HCT116 (cell line): ENCODE results near the gene DAAM1. TPM values are rescaled to one million over a fixed set of nuclear protein-coding genes. Genes with fewer than 3 reads are reported as not detected.

Experiments
- ATAC-seq: fragments of 200-7000 bp; cut with Tn5 transposase; 2 replicates; pipeline ENCODE4 v1.9.1; 2020; ENCODE audit warnings: mild to moderate bottlenecking, moderate library complexity
- BruUV-seq: library from RNA; stranded (reverse); fragments of 400-500 nt; replicated peaks from 2 replicates; lab custom pipeline; 2021; lab: Mats Ljungman, UMichigan
- CTCF ChIA-PET: fragments of 300-600 bp; sonication (Branson Sonifier 250); formaldehyde crosslinking; loops from one replicate; lab custom pipeline; 2021; ENCODE audit warnings: antibody characterized with exemption; lab: Charles Lee
- POLR2A ChIA-PET: fragments of 300-600, 350-600 bp; sonication (Branson Sonifier 250); formaldehyde crosslinking; loops from one replicate; lab custom pipeline; 2021; ENCODE audit warnings: antibody characterized with exemption; lab: Charles Lee
- RAD21 ChIA-PET, 2 experiments: fragments of 300-600 bp; sonication (Branson Sonifier 250); formaldehyde crosslinking; loops; one replicate each; lab custom pipeline; 2023; ENCODE audit warnings: low total read pairs in 2 of 2; ENCODE audit not compliant: uncharacterized antibody in 2 of 2, unreplicated experiment in 2 of 2, low non-redundant PET in 1 of 2; lab: Charles Lee
- DNase-seq: peaks from one replicate; pipeline ENCODE4 v3.0.0-alpha.2; 2010; ENCODE audit warnings: low read depth, low spot score
- H2AFZ ChIP-seq: fragments of 200-600 bp; shearing (Covaris generic), sonication (generic); 2 replicates; pipeline ENCODE4 v1.6.1; 2017; ENCODE audit warnings: low read depth, mixed run types, mixed read lengths, antibody characterized with exemption, low read length; ENCODE audit not compliant: poor library complexity, severe bottlenecking
- H3K27ac ChIP-seq: 2 replicates; pipeline ENCODE4 v1.5.1; 2012; ENCODE audit warnings: low read depth, low read length
- H3K27me3 ChIP-seq: fragments of 200-600 bp; sonication (generic); 2 replicates; pipeline ENCODE4 v1.6.1; 2016; ENCODE audit warnings: mixed run types, low read length, mixed read lengths; ENCODE audit not compliant: insufficient read depth
- H3K36me3 ChIP-seq, 2 experiments: fragments of 200-500 bp in 1 of 2; fragments of 200-600 bp in 1 of 2; sonication (Bioruptor generic) in 1 of 2; sonication (generic) in 1 of 2; 2 replicates each; pipeline versions ENCODE4 v1.5.1 to v1.6.1; 2014 to 2016; ENCODE audit warnings: low read length in 2 of 2, inconsistent platforms in 1 of 2, mixed read lengths in 1 of 2, mixed run types in 1 of 2; ENCODE audit not compliant: insufficient read depth in 2 of 2, control insufficient read depth in 1 of 2
- H3K4me1 ChIP-seq, 2 experiments: fragments of 200-600 bp in 1 of 2; sonication (generic) in 1 of 2; 2 replicates each; pipeline versions ENCODE4 v1.5.1 to v1.6.1; 2012 to 2017; ENCODE audit warnings: low read length in 2 of 2, inconsistent platforms in 1 of 2, mild to moderate bottlenecking in 1 of 2, mixed read lengths in 1 of 2, mixed run types in 1 of 2, moderate library complexity in 1 of 2; ENCODE audit not compliant: insufficient read depth in 2 of 2, control insufficient read depth in 1 of 2
- H3K4me2 ChIP-seq: fragments of 200-600 bp; sonication (generic); 2 replicates; pipeline ENCODE4 v1.6.1; 2017; ENCODE audit warnings: mixed run types, low read length, mixed read lengths
- H3K4me3 ChIP-seq, 2 experiments: fragments of 200-600 bp in 1 of 2; sonication (generic) in 1 of 2; replicated peaks in 1 of 2; 2 replicates each; pipeline ENCODE4 v1.5.1; 2011 to 2016; ENCODE audit warnings: low read length in 2 of 2, control low read depth in 1 of 2, low read depth in 1 of 2, mild to moderate bottlenecking in 1 of 2, mixed read lengths in 1 of 2, mixed run types in 1 of 2
- H3K79me2 ChIP-seq: fragments of 200-600 bp; sonication (generic); 2 replicates; pipeline ENCODE4 v1.6.1; 2017; ENCODE audit warnings: mild to moderate bottlenecking, mixed run types, low read length, moderate library complexity, mixed read lengths; ENCODE audit not compliant: insufficient read depth
- H3K9ac ChIP-seq: fragments of 200-600 bp; sonication (generic); 2 replicates; pipeline ENCODE4 v1.6.1; 2016; ENCODE audit warnings: low read length, mixed read lengths
- H3K9me2 ChIP-seq: fragments of 200-600 bp; sonication (generic), shearing (Covaris generic); 2 replicates; pipeline ENCODE4 v1.6.1; 2017; ENCODE audit warnings: mixed run types, mild to moderate bottlenecking, moderate library complexity; ENCODE audit not compliant: insufficient read depth
- H3K9me3 ChIP-seq, 2 experiments: fragments of 200-500 bp in 1 of 2; fragments of 200-600 bp in 1 of 2; sonication (Bioruptor generic) in 1 of 2; sonication (generic) in 1 of 2; 2 replicates each; pipeline ENCODE4 v1.6.1; 2014 to 2017; ENCODE audit warnings: low read length in 2 of 2, mixed read lengths in 2 of 2, inconsistent platforms in 1 of 2, low read depth in 1 of 2, mild to moderate bottlenecking in 1 of 2, mixed run types in 1 of 2, moderate library complexity in 1 of 2; ENCODE audit not compliant: control insufficient read depth in 1 of 2, insufficient read depth in 1 of 2
- H4K20me1 ChIP-seq: fragments of 200-600 bp; sonication (generic), shearing (Covaris generic); 2 replicates; pipeline ENCODE4 v1.6.1; 2017; ENCODE audit warnings: mixed run types, mild to moderate bottlenecking, moderate library complexity; ENCODE audit not compliant: insufficient read depth
- CTCF ChIP-seq, 3 experiments: fragments of 200-600 bp in 1 of 3; sonication (generic) in 1 of 3; IDR thresholded peaks in 2 of 3; conservative IDR thresholded peaks in 1 of 3; 2 replicates each; pipeline ENCODE4 v1.5.1; 2012 to 2017; ENCODE audit warnings: low read depth in 2 of 3, low read length in 2 of 3, antibody characterized with exemption in 1 of 3, borderline replicate concordance in 1 of 3, control low read depth in 1 of 3, mild to moderate bottlenecking in 1 of 3, mixed read lengths in 1 of 3, mixed run types in 1 of 3, moderate library complexity in 1 of 3; ENCODE audit not compliant: insufficient read depth in 1 of 3
- EZH2 ChIP-seq: fragments of 200-600 bp; sonication (generic); IDR thresholded peaks from 2 replicates; pipeline ENCODE4 v1.6.1; 2017; ENCODE audit warnings: antibody characterized with exemption, mixed run types
- POLR2A ChIP-seq: IDR thresholded peaks from 2 replicates; pipeline ENCODE4 v1.7.0; 2011; ENCODE audit warnings: borderline replicate concordance; ENCODE audit not compliant: insufficient read depth, insufficient read length; ENCODE audit errors: extremely low read depth
- RAD21 ChIP-seq: IDR thresholded peaks from 2 replicates; pipeline ENCODE4 v1.6.1; 2012; ENCODE audit warnings: low read depth, mild to moderate bottlenecking
- SIN3A ChIP-seq: IDR thresholded peaks from 2 replicates; pipeline ENCODE4 v1.6.1; 2012; ENCODE audit warnings: low read depth
- SP1 ChIP-seq: IDR thresholded peaks from 2 replicates; pipeline ENCODE4 v1.6.1; 2012; ENCODE audit warnings: low read depth
- SRF ChIP-seq: IDR thresholded peaks from 2 replicates; pipeline ENCODE4 v1.6.1; 2012; ENCODE audit warnings: low read depth
- ZNF274 ChIP-seq: fragments of 200-500 bp; sonication (Bioruptor generic); IDR thresholded peaks from 2 replicates; pipeline ENCODE4 v1.6.1; 2014; ENCODE audit warnings: mild to moderate bottlenecking, low read depth, low read length, inconsistent platforms
- intact Hi-C: fragments of 100-400 bp; cut with micrococcal nuclease; formaldehyde crosslinking; loops from 2 replicates; pipeline ENCODE4 v1.10.0; 2022
- total RNA-seq: library from RNA; stranded (reverse); gene quantifications from one replicate; pipeline ENCODE4 v1.2.1, GENCODE V29; 2021; ENCODE audit not compliant: unreplicated experiment

The DAAM1 gene
- total RNA-seq, 1 experiment from 2014 or later, result 10.7 TPM

- no peaks in the 10 kb centered on the region for H3K36me3 ChIP-seq
- H3K79me2 ChIP-seq, result no peaks in the 10 kb centered on the region
- H3K9ac ChIP-seq, result no peak overlapping the region
- no peaks in the 10 kb centered on the region for H4K20me1 ChIP-seq
- peaks cover 2 to 6% of the 10 kb centered on the region in 2 experiments; a peak in 2 of 4 replicates for H3K4me1 ChIP-seq
- TF ChIP-seq RAD21 (no peak), SIN3A (no peak), EZH2 (no peak), POLR2A (no peak)
- POLR2A ChIA-PET, result no interaction called here
- H3K9me3 ChIP-seq, result no peaks in the 10 kb centered on the region
- no peak overlapping the region for H3K27ac ChIP-seq
- BruUV-seq, result no TSS peak
- no peaks in the 10 kb centered on the region for H3K9me2 ChIP-seq
- CTCF ChIA-PET, result no interaction called here
- no peaks in the 10 kb centered on the region for H3K27me3 ChIP-seq
- intact Hi-C loops, result no loop called here
- RAD21 ChIA-PET, result no interaction called here
- no peak overlapping the region for H3K4me3 ChIP-seq
- ATAC-seq (no peak), DNase-seq (no peak)
- no peak overlapping the region for H2AFZ ChIP-seq
- H3K4me2 ChIP-seq, result no peak overlapping the region
Observed at GRCh38 chr14:59252772-59253500, 64.5 kb downstream of the DAAM1 start.

- Histone ChIP-seq H3K27me3 (no peaks in the 10 kb centered on the region), H3K9me3 (no peaks in the 10 kb centered on the region), H3K4me3 (no peak overlapping the region), H3K4me2 (no peak overlapping the region), H3K79me2 (no peaks in the 10 kb centered on the region), H3K27ac (no peak overlapping the region), H4K20me1 (no peaks in the 10 kb centered on the region), H3K9ac (no peak overlapping the region), H3K9me2 (no peaks in the 10 kb centered on the region), H3K4me1 (peaks cover 2 to 6% of the 10 kb centered on the region in 2 experiments; a peak in 2 of 4 replicates), H3K36me3 (no peaks in the 10 kb centered on the region), H2AFZ (no peak overlapping the region)
- intact Hi-C loops, result no loop called here
- ChIA-PET CTCF (no interaction called here), POLR2A (no interaction called here), RAD21 (no interaction called here)
- no peak for ATAC-seq
- BruUV-seq, result no TSS peak
- DNase-seq, result no peak
- TF ChIP-seq RAD21 (no peak), SP1 (no peak), SRF (no peak), ZNF274 (no peak), EZH2 (no peak), CTCF (IDR thresholded peaks at IDR 0.05 in 2 of 3, conservative IDR thresholded peaks at IDR 0.05 in 1 of 3; ENCODE audit: borderline replicate concordance in 1 of 3, insufficient read depth in 1 of 3, low read depth in 2 of 3, low read length in 2 of 3) (no peak)
Observed at GRCh38 chr14:59253527-59253926, 65.1 kb downstream of the DAAM1 start.
